ENCODE measurements around the gene OR4C15. TPM values are rescaled to one million over a fixed set of nuclear protein-coding genes. Genes with fewer than 3 reads are reported as not detected.

The OR4C15 gene
- not detected in 5 replicates for total RNA-seq (2022; extraction: Qiagen RNA extraction; ENCODE audit: low read depth)

GRCh38 chr11:55554169-55554568 is at the start of gene OR4C15:
OR4C15 (plus strand) TSS chr11:55554469; CDS start chr11:55554469, 0 bp downstream.

GRCh38 chr11:55571828-55572227 is 17.6 kb downstream of the OR4C15 start, which contains the start of gene OR4C16:
OR4C16 (plus strand) TSS chr11:55572128; CDS start chr11:55572128, 0 bp downstream.

Other genes starting within 250 kb of the OR4C15 start
- not detected in 5 replicates for gene OR4A16, start 211.3 kb upstream of the OR4C15 start, total RNA-seq (2022; extraction: Qiagen RNA extraction; ENCODE audit: low read depth)
- not detected in 5 replicates for gene OR4A15, start 186.5 kb upstream of the OR4C15 start, total RNA-seq (2022; extraction: Qiagen RNA extraction; ENCODE audit: low read depth)
- not detected in 5 replicates for gene OR4C16, start 17.7 kb downstream of the OR4C15 start, total RNA-seq (2022; extraction: Qiagen RNA extraction; ENCODE audit: low read depth)
- gene OR4C11, start 53.2 kb downstream of the OR4C15 start, total RNA-seq (2022; extraction: Qiagen RNA extraction; ENCODE audit: low read depth): not detected in 5 replicates
- gene OR4P4, start 80.6 kb downstream of the OR4C15 start, total RNA-seq (2022; extraction: Qiagen RNA extraction; ENCODE audit: low read depth): not detected in 5 replicates
- not detected in 5 replicates for gene OR4S2, start 93.9 kb downstream of the OR4C15 start, total RNA-seq (2022; extraction: Qiagen RNA extraction; ENCODE audit: low read depth)
- not detected in 5 replicates for gene OR4C6, start 107.7 kb downstream of the OR4C15 start, total RNA-seq (2022; extraction: Qiagen RNA extraction; ENCODE audit: low read depth)
- not detected in 5 replicates for gene OR5D13, start 219.0 kb downstream of the OR4C15 start, total RNA-seq (2022; extraction: Qiagen RNA extraction; ENCODE audit: low read depth)
- gene OR5D14, start 241.1 kb downstream of the OR4C15 start, total RNA-seq (2022; extraction: Qiagen RNA extraction; ENCODE audit: low read depth): not detected in 5 replicates